HL-60 (cell line): ENCODE results near the gene OTUD7B.
A peak's percentile ranks its signal among the peaks of the same experiment; 100 is the strongest.
"Not testable (repeated sequence)": the region's sequence is repeated elsewhere in the genome, so short reads cannot be mapped to it uniquely, and the experiment has no call there.

Experiments used
- DNase-seq, 2 experiments: peaks; one replicate each; pipeline ENCODE4 v3.0.0-alpha.2; 2010 to 2020; ENCODE audit warnings: low read depth in 1 of 2, low spot score in 1 of 2
- H3K27ac ChIP-seq: fragments of 250-450 bp; sonication (Bioruptor Pico); replicated peaks from 2 replicates; pipeline ENCODE4 v1.5.1; 2020; ENCODE audit warnings: mild to moderate bottlenecking, moderate library complexity
- H3K27me3 ChIP-seq: fragments of 250-450 bp; sonication (Bioruptor Pico); 2 replicates; pipeline ENCODE4 v1.5.1; 2021; ENCODE audit warnings: mild to moderate bottlenecking, moderate library complexity; ENCODE audit not compliant: insufficient read depth, poor library complexity, severe bottlenecking
- H3K4me3 ChIP-seq: replicated peaks from 2 replicates; pipeline ENCODE4 v1.5.1; 2011; ENCODE audit warnings: mild to moderate bottlenecking, control low read depth, low read length; ENCODE audit not compliant: insufficient read depth
- CTCF ChIP-seq: IDR thresholded peaks from one replicate; pipeline ENCODE4 v1.5.1; 2011; ENCODE audit warnings: low read length, control low read depth, inconsistent platforms; ENCODE audit not compliant: insufficient read depth
- GABPA ChIP-seq: IDR thresholded peaks from 2 replicates; pipeline ENCODE4 v1.6.1; 2012; ENCODE audit warnings: low read depth
- POLR2AphosphoS5 ChIP-seq: IDR thresholded peaks from 2 replicates; pipeline ENCODE4 v1.6.1; 2012; ENCODE audit warnings: low read depth
- REST ChIP-seq: IDR thresholded peaks from 2 replicates; pipeline ENCODE4 v1.6.1; 2012; ENCODE audit warnings: low read depth; ENCODE audit not compliant: insufficient replicate concordance
- SPI1 ChIP-seq: IDR thresholded peaks from 2 replicates; pipeline ENCODE4 v1.6.1; 2012; ENCODE audit warnings: low read depth, mild to moderate bottlenecking, borderline replicate concordance
- long read RNA-seq: library from polyadenylated mRNA; unstranded; transcript quantifications from one replicate; pipeline ENCODE4 v2.0.0, GENCODE V29; 2020

Gene OTUD7B
- long read RNA-seq, result 0 reads

GRCh38 chr1:150010393-150011115 is at the start of gene OTUD7B:
OTUD7B (minus strand) TSS chr1:150010726; CDS start chr1:149977510, 33,216 bp downstream.
- DNase-seq, result peak; percentile 62 to 70
- TF ChIP-seq GABPA (peak; percentile 98), SPI1 (no peak), REST (no peak), POLR2AphosphoS5 (peak; percentile 24; the same call in 1 of the 2 replicates)
- Histone ChIP-seq H3K27me3 (no peaks in the 10 kb centered on the region), H3K4me3 (peak within 1 kb of the TSS; percentile 95), H3K27ac (peak within 1 kb of the TSS; percentile 71)

GRCh38 chr1:150060260-150060659 is 49.7 kb upstream of the OTUD7B start:
- Histone ChIP-seq H3K27me3 (no peaks in the 10 kb centered on the region), H3K27ac (no peak overlapping the region), H3K4me3 (no peak overlapping the region)
- DNase-seq, result no peak
- TF ChIP-seq GABPA, result no peak
- TF ChIP-seq CTCF, result no peak
- no peak for TF ChIP-seq SPI1
- TF ChIP-seq POLR2AphosphoS5, result no peak
- TF ChIP-seq REST, result no peak

- TF ChIP-seq CTCF (no peak), POLR2AphosphoS5 (no peak), GABPA (no peak), SPI1 (no peak; the same call in 1 of the 2 replicates), REST (no peak)
- Histone ChIP-seq H3K27ac (no peak overlapping the region), H3K27me3 (no peaks in the 10 kb centered on the region), H3K4me3 (no peak overlapping the region)
- DNase-seq, result peak in 1 of 2 experiments; percentile 22
Measured at GRCh38 chr1:150056407-150056806, 45.9 kb upstream of the OTUD7B start.

- not testable (repeated sequence) for H3K27me3 ChIP-seq, H3K4me3 ChIP-seq, H3K27ac ChIP-seq, DNase-seq
Measured at GRCh38 chr1:150055507-150055906, 45.0 kb upstream of the OTUD7B start.
